GM19043 (cell line): ENCODE measurements around the gene MUC5B.

Source experiments
- ATAC-seq: cut with Tn5 transposase; IDR thresholded peaks from one replicate; pipeline ENCODE4 v1.9.1; 2021; ENCODE audit warnings: low read depth; ENCODE audit not compliant: unreplicated experiment

MUC5B gene

GRCh38 chr11:1278766-1279673 lies 56.2 kb downstream of the MUC5B start:
- ATAC-seq, result no peak

- no peak for ATAC-seq
Measured at GRCh38 chr11:1279674-1280055, 56.8 kb downstream of the MUC5B start.

- ATAC-seq, result no peak
Measured at GRCh38 chr11:1280116-1281035, 57.5 kb downstream of the MUC5B start.

- ATAC-seq, result no peak
Measured at GRCh38 chr11:1281326-1281973, 58.6 kb downstream of the MUC5B start.

GRCh38 chr11:1281974-1282365 lies 59.1 kb downstream of the MUC5B start:
- ATAC-seq, result no peak

- ATAC-seq, result no peak
Measured at GRCh38 chr11:1283091-1283511, 60.2 kb downstream of the MUC5B start.

- no peak for ATAC-seq
Measured at GRCh38 chr11:1283906-1284305, 61.0 kb downstream of the MUC5B start.

GRCh38 chr11:1285316-1285744 lies 62.5 kb downstream of the MUC5B start:
- ATAC-seq, result no peak

- no peak for ATAC-seq
Measured at GRCh38 chr11:1285876-1286275, 63.0 kb downstream of the MUC5B start.

- ATAC-seq, result no peak
Measured at GRCh38 chr11:1287928-1288327, 65.1 kb downstream of the MUC5B start.

- ATAC-seq, result no peak
Measured at GRCh38 chr11:1288426-1289151, 65.7 kb downstream of the MUC5B start.

- no peak for ATAC-seq
Measured at GRCh38 chr11:1289211-1289935, 66.5 kb downstream of the MUC5B start.

- no peak for ATAC-seq
Measured at GRCh38 chr11:1290052-1291040, 67.5 kb downstream of the MUC5B start.

- no peak for ATAC-seq
Measured at GRCh38 chr11:1291295-1292017, 68.6 kb downstream of the MUC5B start.

GRCh38 chr11:1292018-1292643 lies 69.3 kb downstream of the MUC5B start:
- no peak for ATAC-seq

- no peak for ATAC-seq
Measured at GRCh38 chr11:1292644-1293618, 70.1 kb downstream of the MUC5B start.
